ENCODE results near the gene AOPEP. TPM values are rescaled to one million over a fixed set of nuclear protein-coding genes. Genes with fewer than 3 reads are reported as not detected.

AOPEP gene
- total RNA-seq, 2 donors from 2014 or later = 81.5 to 224 TPM

DNA sequence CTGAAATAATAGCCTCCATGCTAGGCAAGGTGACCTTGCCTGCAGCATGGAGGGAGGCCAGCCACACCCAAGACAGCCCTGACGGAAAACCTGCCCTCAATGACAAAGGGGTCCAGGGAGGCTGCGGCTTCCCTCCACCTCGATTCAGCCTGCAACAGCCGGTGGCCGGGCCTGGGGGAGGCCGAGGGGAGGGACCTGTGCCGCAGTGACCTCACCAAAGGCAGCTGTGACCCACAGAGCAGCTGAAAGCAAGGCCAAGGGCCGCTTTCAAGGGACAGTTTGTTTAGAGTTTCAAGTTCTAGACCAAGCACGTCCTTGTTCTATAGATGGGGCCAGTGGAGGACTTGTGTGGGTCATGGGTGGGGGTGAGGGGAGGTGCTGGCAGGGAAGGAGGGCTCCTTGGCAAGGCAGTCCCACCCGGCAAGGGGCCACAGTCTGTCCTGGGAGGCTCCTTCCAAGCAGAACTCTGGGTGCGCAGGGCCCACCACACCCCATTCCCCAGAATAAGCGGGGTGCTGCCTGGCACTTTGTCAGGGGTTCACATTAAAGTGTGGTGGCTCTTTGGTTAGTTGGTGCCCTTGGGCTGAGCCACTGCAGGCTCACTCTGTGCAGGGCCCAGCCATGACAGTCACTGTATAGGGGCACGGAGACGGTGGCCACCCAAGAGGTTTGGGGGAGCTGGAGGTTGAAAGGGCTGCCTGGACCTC lies 364.5 kb downstream of the AOPEP start:
- Histone ChIP-seq H3K4me1 (peaks cover 62% of the 10 kb centered on the region), H3K27ac (peak overlapping the region; percentile 40 to 72 (median 64)), H3K4me3 (no peak overlapping the region), H3K9me3 (no peaks in the 10 kb centered on the region), H3K36me3 (replicated peaks in 1 of 2; ENCODE audit: insufficient read depth in 1 of 2, low read depth in 2 of 2) (peaks cover 0 to 6% of the 10 kb centered on the region in 2 donors), H3K27me3 (no peaks in the 10 kb centered on the region)
- TF ChIP-seq, protein P1, sequence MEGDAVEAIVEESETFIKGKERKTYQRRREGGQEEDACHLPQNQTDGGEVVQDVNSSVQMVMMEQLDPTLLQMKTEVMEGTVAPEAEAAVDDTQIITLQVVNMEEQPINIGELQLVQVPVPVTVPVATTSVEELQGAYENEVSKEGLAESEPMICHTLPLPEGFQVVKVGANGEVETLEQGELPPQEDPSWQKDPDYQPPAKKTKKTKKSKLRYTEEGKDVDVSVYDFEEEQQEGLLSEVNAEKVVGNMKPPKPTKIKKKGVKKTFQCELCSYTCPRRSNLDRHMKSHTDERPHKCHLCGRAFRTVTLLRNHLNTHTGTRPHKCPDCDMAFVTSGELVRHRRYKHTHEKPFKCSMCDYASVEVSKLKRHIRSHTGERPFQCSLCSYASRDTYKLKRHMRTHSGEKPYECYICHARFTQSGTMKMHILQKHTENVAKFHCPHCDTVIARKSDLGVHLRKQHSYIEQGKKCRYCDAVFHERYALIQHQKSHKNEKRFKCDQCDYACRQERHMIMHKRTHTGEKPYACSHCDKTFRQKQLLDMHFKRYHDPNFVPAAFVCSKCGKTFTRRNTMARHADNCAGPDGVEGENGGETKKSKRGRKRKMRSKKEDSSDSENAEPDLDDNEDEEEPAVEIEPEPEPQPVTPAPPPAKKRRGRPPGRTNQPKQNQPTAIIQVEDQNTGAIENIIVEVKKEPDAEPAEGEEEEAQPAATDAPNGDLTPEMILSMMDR (IDR thresholded peaks at IDR 0.05) = no peak
- no peak for TF ChIP-seq POLR2A (IDR thresholded peaks at IDR 0.05)
- DNase-seq = peak in 2 of 4 donors; percentile 15 to 21
- 71 to 74% methylated on average over 6 to 14 of the region's 14 CpGs for WGBS, 2 donors
- ATAC-seq = peak; percentile 5
- intact Hi-C loops (cut with DNase I) = no loop called here

DNA sequence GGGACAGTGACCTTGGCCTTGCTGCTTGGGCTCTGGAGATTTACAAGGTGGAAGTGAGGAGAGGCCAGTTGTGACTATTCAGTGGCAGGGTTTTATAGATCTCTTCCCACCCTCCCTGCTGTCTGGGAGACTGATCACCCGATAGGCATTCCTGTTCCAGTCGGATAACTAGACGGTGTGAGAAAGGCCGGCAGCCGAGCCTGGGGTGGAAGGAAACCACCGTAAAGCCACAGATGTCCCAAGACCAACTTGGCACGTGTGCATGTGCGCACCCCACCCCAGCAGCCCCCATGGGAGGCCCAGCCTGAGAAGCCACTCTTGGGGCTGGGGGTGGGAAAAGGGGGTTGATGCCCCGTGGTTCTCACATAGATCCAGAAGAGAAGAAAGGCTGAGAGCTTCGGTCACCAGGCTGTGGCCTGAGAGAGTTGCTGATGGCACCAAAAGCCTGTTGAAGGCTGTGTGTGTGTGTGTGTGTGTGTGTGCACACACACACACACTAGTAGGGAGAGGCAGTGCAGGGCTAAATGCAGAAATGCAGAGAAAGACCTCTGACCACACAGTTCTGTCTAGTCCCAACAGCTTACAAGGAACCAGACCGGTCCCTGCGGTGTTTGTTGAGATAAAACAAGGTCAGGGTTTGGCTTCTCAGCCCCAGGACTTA lies 365.2 kb downstream of the AOPEP start:
- Histone ChIP-seq H3K4me3 (no peak overlapping the region), H3K36me3 (replicated peaks in 1 of 2; ENCODE audit: insufficient read depth in 1 of 2, low read depth in 2 of 2) (peaks cover 0 to under 1% of the 10 kb centered on the region in 2 donors), H3K27ac (peak overlapping the region; percentile 44 to 72 (median 64)), H3K4me1 (peaks cover 56% of the 10 kb centered on the region), H3K9me3 (no peaks in the 10 kb centered on the region), H3K27me3 (no peaks in the 10 kb centered on the region)
- ATAC-seq (peak; percentile 43), DNase-seq (no peak)
- TF ChIP-seq, protein P1 (IDR thresholded peaks at IDR 0.05) = no peak
- TF ChIP-seq POLR2A (IDR thresholded peaks at IDR 0.05) = no peak
- 30 to 49% methylated on average over 10 to 12 of the region's 12 CpGs for WGBS, 2 donors
- intact Hi-C loops (cut with DNase I) = no loop called here

DNA sequence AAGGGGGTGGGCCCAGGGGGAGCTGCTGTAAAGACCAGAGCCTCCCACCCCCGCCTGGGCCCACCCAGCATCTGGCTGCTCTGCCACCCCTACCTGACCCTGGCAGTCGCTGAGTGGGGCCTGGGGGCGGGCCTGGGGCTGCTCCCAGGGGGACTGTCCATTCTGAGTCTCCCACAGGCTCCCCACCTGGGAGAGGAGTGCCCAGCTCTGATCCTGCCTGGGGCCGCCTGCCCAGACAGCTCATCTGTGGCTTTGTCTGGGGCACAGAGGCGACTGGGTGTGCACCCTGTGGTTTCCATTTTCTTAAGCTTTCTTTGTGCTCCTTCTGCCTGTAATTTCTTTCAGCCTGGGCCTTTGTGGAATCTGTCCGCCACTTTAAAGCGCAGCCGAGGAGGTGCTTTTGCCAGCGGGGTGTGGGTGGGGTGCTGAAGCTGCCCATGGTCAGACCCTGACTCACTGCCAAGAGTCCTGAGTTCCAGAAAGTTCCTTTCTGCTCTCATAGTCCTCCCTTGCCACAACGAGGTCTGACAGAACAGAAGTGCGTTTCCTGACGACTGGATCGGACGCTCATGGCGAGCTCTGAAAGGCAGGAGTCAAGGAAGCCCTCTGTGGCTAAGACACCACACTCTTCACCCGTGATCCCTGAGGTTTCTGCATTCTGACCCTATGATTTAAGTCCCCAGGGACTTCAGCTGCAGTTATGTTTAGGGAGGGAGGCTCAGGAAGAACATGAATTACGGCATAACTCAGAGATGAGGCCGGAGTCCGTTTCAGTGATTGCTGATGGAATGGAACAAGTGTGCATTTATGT lies 366.0 kb downstream of the AOPEP start:
- Histone ChIP-seq H3K27me3 (no peaks in the 10 kb centered on the region), H3K9me3 (no peaks in the 10 kb centered on the region), H3K27ac (peak overlapping the region; percentile 44 to 72 (median 64)), H3K4me1 (peaks cover 54% of the 10 kb centered on the region), H3K36me3 (replicated peaks in 1 of 2; ENCODE audit: insufficient read depth in 1 of 2, low read depth in 2 of 2) (no peaks in the 10 kb centered on the region), H3K4me3 (no peak overlapping the region)
- intact Hi-C loops (cut with DNase I) = no loop called here
- no peak for ATAC-seq
- WGBS, 2 donors = 74 to 77% methylated on average over 15 to 19 of the region's 19 CpGs
- peak in 1 of 4 donors; percentile 45 for DNase-seq
- TF ChIP-seq, protein P1 (IDR thresholded peaks at IDR 0.05) = no peak
- TF ChIP-seq POLR2A (IDR thresholded peaks at IDR 0.05) = peak in 1 of 3 donors; percentile 4

DNA sequence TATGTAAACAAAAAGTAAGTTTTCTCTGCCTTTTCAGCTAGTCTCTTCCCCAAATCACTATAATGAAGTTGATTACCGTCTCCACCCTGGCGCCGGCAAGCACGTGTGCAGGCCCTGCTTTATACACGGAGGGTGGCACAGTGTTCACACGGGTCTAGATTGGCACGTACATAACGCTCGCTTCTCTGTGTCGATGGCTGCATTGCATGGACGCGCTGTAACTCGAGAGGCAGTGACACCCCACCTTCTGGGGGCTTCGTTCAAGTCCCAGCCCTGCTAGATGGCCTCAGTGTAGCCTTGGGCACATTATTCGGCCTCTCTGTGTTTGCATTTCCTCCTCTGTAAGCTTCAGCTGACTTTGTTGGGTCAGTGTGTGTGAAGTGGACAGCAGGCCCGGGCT lies 367.1 kb downstream of the AOPEP start:
- intact Hi-C loops (cut with DNase I) = no loop called here
- H3K9me3 ChIP-seq = no peaks in the 10 kb centered on the region
- peaks cover 57% of the 10 kb centered on the region for H3K4me1 ChIP-seq
- TF ChIP-seq, protein P1 (IDR thresholded peaks at IDR 0.05) = no peak
- TF ChIP-seq POLR2A (IDR thresholded peaks at IDR 0.05) = no peak
- no peaks in the 10 kb centered on the region for H3K36me3 ChIP-seq (replicated peaks in 1 of 2; ENCODE audit: insufficient read depth in 1 of 2, low read depth in 2 of 2)
- H3K27me3 ChIP-seq = no peaks in the 10 kb centered on the region
- H3K4me3 ChIP-seq = no peak overlapping the region
- WGBS, 2 donors = 62 to 83% methylated on average over 16 of the region's 16 CpGs
- DNase-seq (peak in 1 of 4 donors; percentile 14), ATAC-seq (no peak)
- H3K27ac ChIP-seq = peak overlapping the region in 1 of 4 donors; percentile 44
